ENCODE results near the gene PTBP1. TPM values are rescaled to one million over a fixed set of nuclear protein-coding genes. Genes with fewer than 3 reads are reported as not detected.

The PTBP1 gene
- total and polyA plus RNA-seq, 2 experiments from 2014 or later = 178 to 219 TPM

DNA sequence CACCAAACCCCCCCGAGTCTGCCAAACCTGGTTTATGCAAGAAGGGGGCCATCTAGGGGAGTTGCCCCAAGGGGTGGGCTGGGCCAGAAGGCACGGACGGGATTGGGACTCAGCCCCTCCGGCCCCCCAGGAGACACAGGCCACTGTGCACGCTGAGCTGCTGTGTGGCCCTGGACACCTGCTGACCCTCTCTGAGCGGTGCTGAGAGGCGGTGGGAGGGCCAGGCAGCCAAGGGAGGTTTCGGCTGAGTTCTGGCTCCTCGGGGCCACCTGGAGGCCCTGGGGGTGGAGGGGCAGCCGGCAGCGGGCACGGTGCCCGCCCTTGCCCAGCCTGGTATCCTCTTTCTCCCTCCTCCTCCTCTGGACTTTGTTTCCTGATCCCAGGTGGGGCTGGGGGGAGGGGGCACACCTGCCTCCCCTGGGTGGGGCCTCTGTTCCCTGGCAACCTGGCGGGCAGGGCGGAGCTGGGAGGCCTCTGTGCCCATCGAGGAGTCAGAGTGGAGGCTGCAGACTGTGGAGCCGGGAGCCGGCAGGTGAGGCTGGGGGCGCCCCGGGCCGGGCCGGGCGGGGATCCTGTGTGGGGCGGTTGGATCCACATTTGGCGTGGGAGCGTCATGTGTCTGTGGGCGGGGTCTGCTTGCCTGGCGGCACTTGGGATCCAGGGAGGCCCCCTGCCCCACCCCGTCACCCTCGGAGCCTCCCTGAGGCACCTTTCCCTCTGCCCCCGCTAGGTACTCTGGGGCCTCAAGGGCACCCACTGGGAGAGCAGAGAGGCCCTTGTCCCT lies 46.4 kb upstream of the PTBP1 start, which contains the start of gene MISP:
Gene MISP, plus strand, starts transcription at position 473 of the 784 bp plus-strand sequence. CDS start 5,835 bp downstream, outside the sequence.
- H3K36me3 ChIP-seq (replicated peaks; ENCODE audit: insufficient read depth, low read depth) = no peaks in the 10 kb centered on the region
- no peak within 1 kb of the TSS for H2AFZ ChIP-seq
- peak; percentile 92 for DNase-seq (ENCODE audit: low spot score)
- WGBS (ENCODE audit: low lambda C conversion rate, missing lambda C conversion rate) = 62% methylated on average over 6 of the region's 31 CpGs
- H3K79me2 ChIP-seq = peaks cover 25% of the 10 kb centered on the region
- H3K27ac ChIP-seq = peak within 1 kb of the TSS; percentile 99
- no peaks in the 10 kb centered on the region for H4K20me1 ChIP-seq (ENCODE audit: insufficient read depth, poor library complexity, severe bottlenecking)
- H3K9me3 ChIP-seq (ENCODE audit: low read depth) = no peaks in the 10 kb centered on the region
- H3K27me3 ChIP-seq = no peaks in the 10 kb centered on the region
- TF ChIP-seq EZH2phosphoT487 (IDR thresholded peaks at IDR 0.05; ENCODE audit: low read depth, severe bottlenecking, unreplicated experiment) (no peak), EZH2 (IDR thresholded peaks at IDR 0.05; ENCODE audit: borderline replicate concordance) (no peak)
- TF ChIP-seq, protein P1, sequence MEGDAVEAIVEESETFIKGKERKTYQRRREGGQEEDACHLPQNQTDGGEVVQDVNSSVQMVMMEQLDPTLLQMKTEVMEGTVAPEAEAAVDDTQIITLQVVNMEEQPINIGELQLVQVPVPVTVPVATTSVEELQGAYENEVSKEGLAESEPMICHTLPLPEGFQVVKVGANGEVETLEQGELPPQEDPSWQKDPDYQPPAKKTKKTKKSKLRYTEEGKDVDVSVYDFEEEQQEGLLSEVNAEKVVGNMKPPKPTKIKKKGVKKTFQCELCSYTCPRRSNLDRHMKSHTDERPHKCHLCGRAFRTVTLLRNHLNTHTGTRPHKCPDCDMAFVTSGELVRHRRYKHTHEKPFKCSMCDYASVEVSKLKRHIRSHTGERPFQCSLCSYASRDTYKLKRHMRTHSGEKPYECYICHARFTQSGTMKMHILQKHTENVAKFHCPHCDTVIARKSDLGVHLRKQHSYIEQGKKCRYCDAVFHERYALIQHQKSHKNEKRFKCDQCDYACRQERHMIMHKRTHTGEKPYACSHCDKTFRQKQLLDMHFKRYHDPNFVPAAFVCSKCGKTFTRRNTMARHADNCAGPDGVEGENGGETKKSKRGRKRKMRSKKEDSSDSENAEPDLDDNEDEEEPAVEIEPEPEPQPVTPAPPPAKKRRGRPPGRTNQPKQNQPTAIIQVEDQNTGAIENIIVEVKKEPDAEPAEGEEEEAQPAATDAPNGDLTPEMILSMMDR (IDR thresholded peaks at IDR 0.05; ENCODE audit: poor library complexity) = no peak
- peak within 1 kb of the TSS; percentile 14 for H3K4me3 ChIP-seq
- no peaks in the 10 kb centered on the region for H3K9me2 ChIP-seq (replicated peaks; ENCODE audit: insufficient read depth)
- peaks cover 23% of the 10 kb centered on the region for H3K4me1 ChIP-seq (ENCODE audit: insufficient read depth)
- peak within 1 kb of the TSS; percentile 74 for H3K4me2 ChIP-seq

GRCh38 chr19:751501-752341 lies 45.5 kb upstream of the PTBP1 start:
- H3K4me2 ChIP-seq = peak overlapping the region; percentile 74
- H3K9me3 ChIP-seq (ENCODE audit: low read depth) = no peaks in the 10 kb centered on the region
- H2AFZ ChIP-seq = no peak overlapping the region
- no peaks in the 10 kb centered on the region for H3K36me3 ChIP-seq (replicated peaks; ENCODE audit: insufficient read depth, low read depth)
- H4K20me1 ChIP-seq (ENCODE audit: insufficient read depth, poor library complexity, severe bottlenecking) = no peaks in the 10 kb centered on the region
- H3K4me1 ChIP-seq (ENCODE audit: insufficient read depth) = peaks cover 23% of the 10 kb centered on the region
- H3K27me3 ChIP-seq = no peaks in the 10 kb centered on the region
- peak; percentile 89 for DNase-seq (ENCODE audit: low spot score)
- WGBS (ENCODE audit: low lambda C conversion rate, missing lambda C conversion rate) = 62% methylated on average over 30 of the region's 30 CpGs
- H3K79me2 ChIP-seq = peaks cover 34% of the 10 kb centered on the region
- H3K27ac ChIP-seq = peak overlapping the region; percentile 99
- no peaks in the 10 kb centered on the region for H3K9me2 ChIP-seq (replicated peaks; ENCODE audit: insufficient read depth)
- no peak for TF ChIP-seq EZH2phosphoT487 (IDR thresholded peaks at IDR 0.05; ENCODE audit: low read depth, severe bottlenecking, unreplicated experiment)
- no peak for TF ChIP-seq EZH2 (IDR thresholded peaks at IDR 0.05; ENCODE audit: borderline replicate concordance)
- TF ChIP-seq, protein P1 (IDR thresholded peaks at IDR 0.05; ENCODE audit: poor library complexity) = no peak
- H3K4me3 ChIP-seq = peak overlapping the region; percentile 14

DNA sequence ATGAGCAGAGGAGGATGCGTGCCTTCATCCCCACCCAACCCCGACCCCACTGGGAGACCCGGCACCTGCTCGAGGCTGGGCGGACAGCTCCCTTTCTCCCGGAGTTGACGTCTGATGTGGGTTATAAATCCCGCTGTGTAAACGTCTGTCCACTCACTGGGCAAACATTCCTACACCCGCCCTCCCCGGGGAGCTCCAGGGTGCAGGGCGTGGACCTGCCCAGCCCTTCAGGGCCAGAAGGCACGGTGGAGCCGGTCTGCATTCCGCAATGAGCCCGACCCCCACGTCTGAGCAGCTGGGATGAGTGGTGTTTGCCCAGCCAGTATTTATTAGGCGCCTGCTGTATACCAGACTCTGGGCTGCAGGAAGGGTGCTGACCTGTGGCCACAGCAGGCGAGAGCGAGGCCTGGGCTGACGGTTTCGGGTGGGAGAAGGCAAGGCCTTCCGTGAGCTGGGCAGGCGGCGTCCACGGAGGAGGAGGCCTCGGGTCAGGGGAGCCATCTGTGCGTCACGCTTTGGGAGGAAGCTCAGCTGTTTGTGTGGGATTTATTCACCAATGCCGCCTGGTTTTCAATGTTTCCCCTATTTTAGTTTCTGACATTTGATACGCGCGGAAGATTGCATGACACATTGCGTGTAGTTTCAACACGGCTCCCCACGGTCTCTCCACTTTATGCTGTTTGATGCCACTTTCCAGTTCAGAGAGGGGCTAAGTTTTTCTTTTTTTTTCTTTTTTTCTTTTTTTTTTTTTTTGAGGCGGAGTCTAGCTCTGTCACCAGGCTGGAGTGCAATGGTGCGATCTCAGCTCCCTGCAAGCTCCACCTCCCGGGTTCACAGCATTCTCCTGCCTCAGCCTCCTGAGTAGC lies 44.4 kb upstream of the PTBP1 start:
- H3K36me3 ChIP-seq (replicated peaks; ENCODE audit: insufficient read depth, low read depth) = no peaks in the 10 kb centered on the region
- H3K27me3 ChIP-seq = no peaks in the 10 kb centered on the region
- peak overlapping the region; percentile 74 for H3K4me2 ChIP-seq
- DNase-seq (ENCODE audit: low spot score) = peak; percentile 90
- peak overlapping the region; percentile 99 for H3K27ac ChIP-seq
- H4K20me1 ChIP-seq (ENCODE audit: insufficient read depth, poor library complexity, severe bottlenecking) = no peaks in the 10 kb centered on the region
- H3K79me2 ChIP-seq = peaks cover 35% of the 10 kb centered on the region
- H3K9me3 ChIP-seq (ENCODE audit: low read depth) = no peaks in the 10 kb centered on the region
- TF ChIP-seq EZH2phosphoT487 (IDR thresholded peaks at IDR 0.05; ENCODE audit: low read depth, severe bottlenecking, unreplicated experiment) (no peak), EZH2 (IDR thresholded peaks at IDR 0.05; ENCODE audit: borderline replicate concordance) (no peak)
- TF ChIP-seq, protein P1 (IDR thresholded peaks at IDR 0.05; ENCODE audit: poor library complexity) = no peak
- peaks cover 23% of the 10 kb centered on the region for H3K4me1 ChIP-seq (ENCODE audit: insufficient read depth)
- no peak overlapping the region for H2AFZ ChIP-seq
- WGBS (ENCODE audit: low lambda C conversion rate, missing lambda C conversion rate) = 41% methylated on average over 34 of the region's 39 CpGs
- H3K9me2 ChIP-seq (replicated peaks; ENCODE audit: insufficient read depth) = no peaks in the 10 kb centered on the region
- no peak overlapping the region for H3K4me3 ChIP-seq
